IMR-90 (cell line): ENCODE results near the gene TMEM190. TPM values are rescaled to one million over a fixed set of nuclear protein-coding genes. Genes with fewer than 3 reads are reported as not detected.

ENCODE experiments used
- ATAC-seq: fragments of 200-7000 bp; cut with Tn5 transposase; 2 replicates; pipeline ENCODE4 v1.9.1; 2020; ENCODE audit warnings: low read depth, mild to moderate bottlenecking, moderate library complexity
- BruUV-seq: library from RNA; stranded (reverse); fragments of 400-500 nt; replicated peaks from 2 replicates; lab custom pipeline; 2021; lab: Mats Ljungman, UMichigan
- CTCF ChIA-PET: fragments of 300-600 bp; formaldehyde crosslinking; extraction: SDS; loops from one replicate; lab custom pipeline; 2021; ENCODE audit warnings: antibody characterized with exemption; lab: Yijun Ruan, JAX
- POLR2A ChIA-PET: fragments of 300-600 bp; sonication (Branson Sonifier 250); formaldehyde crosslinking; loops from one replicate; lab custom pipeline; 2022; ENCODE audit warnings: antibody characterized with exemption; ENCODE audit not compliant: unreplicated experiment; lab: Charles Lee
- DNase-seq: peaks from one replicate; pipeline ENCODE4 v3.0.0; 2013
- H2AFZ ChIP-seq: replicated peaks from 2 replicates; pipeline ENCODE3; 2013; ENCODE audit warnings: low read length, mild to moderate bottlenecking; ENCODE audit not compliant: poor library complexity
- H2AK5ac ChIP-seq: 2 replicates; pipeline ENCODE4 v1.6.1; 2013; ENCODE audit warnings: low read depth, low read length, inconsistent platforms
- H2AK9ac ChIP-seq: replicated peaks from 2 replicates; pipeline ENCODE3; 2013; ENCODE audit warnings: mild to moderate bottlenecking, low read depth, low read length, moderate library complexity; ENCODE audit not compliant: poor library complexity
- H2BK120ac ChIP-seq: 2 replicates; pipeline ENCODE4 v1.6.1; 2013; ENCODE audit warnings: low read depth, low read length, inconsistent platforms
- H2BK15ac ChIP-seq: 3 replicates; pipeline ENCODE4 v1.6.1; 2013; ENCODE audit warnings: low read depth, low read length, inconsistent platforms
- H2BK20ac ChIP-seq: 2 replicates; pipeline ENCODE4 v1.6.1; 2013; ENCODE audit warnings: low read depth, mild to moderate bottlenecking, inconsistent platforms, low read length, moderate library complexity
- H2BK5ac ChIP-seq: 2 replicates; pipeline ENCODE4 v1.6.1; 2013; ENCODE audit warnings: mild to moderate bottlenecking, low read depth, low read length, inconsistent platforms; ENCODE audit not compliant: poor library complexity, severe bottlenecking
- H3K14ac ChIP-seq: replicated peaks from 2 replicates; pipeline ENCODE4 v1.6.1; 2013; ENCODE audit warnings: low read depth, low read length, inconsistent platforms
- H3K18ac ChIP-seq: 2 replicates; pipeline ENCODE4 v1.6.1; 2013; ENCODE audit warnings: low read depth, low read length, control low read depth
- H3K23ac ChIP-seq: 2 replicates; pipeline ENCODE4 v1.6.1; 2013; ENCODE audit warnings: low read depth, low read length, inconsistent platforms
- H3K27ac ChIP-seq: 2 replicates; pipeline ENCODE4 v1.5.1; 2013; ENCODE audit warnings: mild to moderate bottlenecking, control low read depth, low read length; ENCODE audit not compliant: insufficient read depth
- H3K27me3 ChIP-seq: 2 replicates; pipeline ENCODE4 v1.6.1; 2013; ENCODE audit warnings: low read length; ENCODE audit not compliant: control insufficient read depth, insufficient read depth
- H3K36me3 ChIP-seq: 2 replicates; pipeline ENCODE4 v1.6.1; 2013; ENCODE audit warnings: low read length, mixed read lengths; ENCODE audit not compliant: control insufficient read depth, insufficient read depth
- H3K4ac ChIP-seq: 2 replicates; pipeline ENCODE4 v1.6.1; 2013; ENCODE audit warnings: low read depth, low read length, inconsistent platforms
- H3K4me1 ChIP-seq: 2 replicates; pipeline ENCODE4 v1.6.1; 2013; ENCODE audit warnings: low read length, mixed read lengths; ENCODE audit not compliant: control insufficient read depth, insufficient read depth
- H3K4me2 ChIP-seq: 2 replicates; pipeline ENCODE4 v1.6.1; 2013; ENCODE audit warnings: low read depth, mild to moderate bottlenecking, control low read depth, low read length, moderate library complexity
- H3K4me3 ChIP-seq: 2 replicates; pipeline ENCODE4 v1.5.1; 2013; ENCODE audit warnings: low read depth, mild to moderate bottlenecking, control low read depth, low read length, moderate library complexity; ENCODE audit not compliant: insufficient read depth
- H3K56ac ChIP-seq: 2 replicates; pipeline ENCODE4 v1.6.1; 2013; ENCODE audit warnings: low read length, inconsistent platforms; ENCODE audit not compliant: insufficient read depth; ENCODE audit errors: extremely low read depth
- H3K79me1 ChIP-seq, 2 experiments: 2 replicates each; pipeline ENCODE4 v1.6.1; 2013; ENCODE audit warnings: low read length in 2 of 2, inconsistent platforms in 1 of 2, low read depth in 1 of 2
- H3K9ac ChIP-seq: 2 replicates; pipeline ENCODE4 v1.6.1; 2013; ENCODE audit warnings: low read depth, low read length, control low read depth
- H3K9me1 ChIP-seq: 2 replicates; pipeline ENCODE4 v1.6.1; 2013; ENCODE audit warnings: low read length, inconsistent platforms; ENCODE audit not compliant: insufficient read depth
- H3K9me3 ChIP-seq: 2 replicates; pipeline ENCODE4 v1.6.1; 2013; ENCODE audit warnings: low read length; ENCODE audit not compliant: control insufficient read depth, insufficient read depth
- H4K20me1 ChIP-seq: 2 replicates; pipeline ENCODE4 v1.6.1; 2013; ENCODE audit warnings: low read length, inconsistent platforms; ENCODE audit not compliant: insufficient read depth
- H4K5ac ChIP-seq: 2 replicates; pipeline ENCODE4 v1.6.1; 2013; ENCODE audit warnings: mild to moderate bottlenecking, low read depth, low read length, control low read depth
- H4K8ac ChIP-seq, 2 experiments: 2 replicates each; pipeline ENCODE4 v1.6.1; 2013; ENCODE audit warnings: low read depth in 2 of 2, low read length in 2 of 2, control low read depth in 1 of 2, inconsistent platforms in 1 of 2
- H4K91ac ChIP-seq: 2 replicates; pipeline ENCODE4 v1.6.1; 2013; ENCODE audit warnings: low read depth, low read length, inconsistent platforms; ENCODE audit not compliant: insufficient read depth
- CEBPB ChIP-seq: IDR thresholded peaks from 2 replicates; pipeline ENCODE4 v1.6.1; 2012; ENCODE audit warnings: low read depth, low read length, improper control_type of control experiment
- MAFK ChIP-seq: IDR thresholded peaks from 2 replicates; pipeline ENCODE4 v1.6.1; 2012; ENCODE audit warnings: low read depth, low read length, improper control_type of control experiment
- MXI1 ChIP-seq: IDR thresholded peaks from 2 replicates; pipeline ENCODE4 v1.6.1; 2012; ENCODE audit warnings: low read depth, mild to moderate bottlenecking, low read length, moderate library complexity, borderline replicate concordance
- NFE2L2 ChIP-seq: fragments of 150-350 bp; IDR thresholded peaks from 2 replicates; pipeline ENCODE4 v1.6.1; 2016; ENCODE audit warnings: low read depth, mild to moderate bottlenecking, low read length
- RAD21 ChIP-seq: IDR thresholded peaks from 2 replicates; pipeline ENCODE4 v1.6.1; 2012; ENCODE audit warnings: low read length, improper control_type of control experiment
- SMC3 ChIP-seq: fragments of 150-350 bp; IDR thresholded peaks from 2 replicates; pipeline ENCODE4 v1.6.1; 2016; ENCODE audit warnings: low read depth, mild to moderate bottlenecking, antibody characterized with exemption, low read length, moderate library complexity
- WGBS, 2 experiments: methylation state at CpG; one replicate each; pipeline versions ENCODE4 v1.1.5 to v1.1.7; 2013; ENCODE audit warnings: missing lambda C conversion rate in 2 of 2; ENCODE audit not compliant: insufficient read length in 1 of 2; ENCODE audit errors: extremely low coverage in 2 of 2; 5-methylcytosine and 5-hydroxymethylcytosine counted together
- dilution Hi-C: fragments of 300-500 bp; cut with HindIII; formaldehyde crosslinking; loops from one replicate; pipeline ENCODE4 v1.14.3; 2018; ENCODE audit warnings: low sequenced_read_pairs; ENCODE audit not compliant: unreplicated experiment
- in situ Hi-C: fragments of 300-500 bp; cut with MboI; formaldehyde crosslinking; loops from 3 replicates; pipeline ENCODE4 v1.14.3; 2019; ENCODE audit warnings: low sequenced_read_pairs, inconsistent platforms, mixed read lengths
- intact Hi-C: fragments of 100-400 bp; cut with micrococcal nuclease; formaldehyde crosslinking; loops from 2 replicates; pipeline ENCODE4 v1.10.0; 2022
- polyA plus RNA-seq, 3 experiments: library from polyadenylated mRNA; depleted of rRNA; stranded (reverse); fragments of >200 nt; gene quantifications; 2 replicates each; pipeline ENCODE4 v1.2.3, GENCODE V29; 2012; ENCODE audit warnings: low replicate concordance in 1 of 3
- total RNA-seq: library from RNA; depleted of rRNA; stranded (reverse); fragments of >200 nt; gene quantifications from 2 replicates; pipeline ENCODE4 v1.2.3, GENCODE V29; 2012
- TF ChIP-seq, protein P1 (sequence below): fragments of 150-350 bp; IDR thresholded peaks from 2 replicates; pipeline ENCODE4 v1.6.1; 2017; ENCODE audit warnings: mild to moderate bottlenecking, antibody characterized with exemption, low read length, low read depth
- TF ChIP-seq, protein P2 (sequence below): conservative IDR thresholded peaks from 2 replicates; pipeline ENCODE4 v1.5.1; 2012; ENCODE audit warnings: mild to moderate bottlenecking, low read depth, low read length, improper control_type of control experiment

The TMEM190 gene
- total and polyA plus RNA-seq, 2 of the 4 experiments (the other 2 are of a cell fraction) = 1.6 TPM; not detected in 1

DNA sequence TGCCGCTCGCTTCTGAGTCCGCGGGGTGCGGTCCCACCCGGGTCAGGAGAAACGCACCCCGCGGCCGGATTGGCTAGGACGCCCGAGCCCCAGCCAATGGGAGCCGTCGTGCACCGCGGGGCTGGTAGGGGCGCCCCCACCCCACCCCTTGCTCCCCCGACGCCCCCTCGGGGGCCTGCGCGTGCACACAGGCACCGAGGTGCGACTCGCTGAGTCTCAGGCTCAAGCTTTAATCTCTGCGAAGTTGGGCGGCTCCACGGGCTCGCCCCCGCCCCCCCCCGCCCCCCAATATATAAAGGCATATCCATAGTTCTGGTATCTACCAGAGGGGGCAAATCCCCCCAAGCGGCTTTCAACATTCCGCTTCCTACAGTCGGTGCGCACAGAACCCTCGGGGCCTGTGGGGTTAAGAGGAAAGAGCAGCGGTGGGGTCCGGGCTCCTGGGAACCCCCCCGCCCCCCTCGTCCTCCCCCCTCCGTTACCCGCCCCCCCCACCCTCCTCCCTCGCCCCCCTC is 21.9 kb upstream of the TMEM190 start, which contains the start of gene COX6B2:
TSS of gene COX6B2 (minus strand) at position 22 of the 515 bp plus-strand sequence. CDS start 198 bp downstream, outside the sequence.
- peaks cover 5% of the 10 kb centered on the region; the same call in 1 of the 2 replicates for H3K4me1 ChIP-seq
- H3K27ac ChIP-seq = peak within 1 kb of the TSS; percentile 21; the same call in 1 of the 2 replicates
- H4K8ac ChIP-seq = peak within 1 kb of the TSS in 1 of 2 experiments; percentile 50; a peak in 1 of 4 replicates
- intact Hi-C loops (no loop called here), in situ Hi-C loops (no loop called here), dilution Hi-C loops (no loop called here)
- H4K91ac ChIP-seq = peak within 1 kb of the TSS; percentile 34; the same call in 1 of the 2 replicates
- peak within 1 kb of the TSS; percentile 65 for H3K4me3 ChIP-seq
- no peak within 1 kb of the TSS for H4K5ac ChIP-seq
- H2BK20ac ChIP-seq = no peak within 1 kb of the TSS
- no peak within 1 kb of the TSS for H3K23ac ChIP-seq
- ChIA-PET CTCF (no interaction called here), POLR2A (no interaction called here)
- peak within 1 kb of the TSS; percentile 93 for H2AFZ ChIP-seq
- no peaks in the 10 kb centered on the region for H3K79me1 ChIP-seq
- no peak within 1 kb of the TSS for H2BK5ac ChIP-seq
- H3K9ac ChIP-seq = 0 out of 2 replicates have a peak within 1 kb of the TSS, but pooled peaks have one; percentile 7
- H3K36me3 ChIP-seq = no peaks in the 10 kb centered on the region
- H3K4me2 ChIP-seq = peak within 1 kb of the TSS; percentile 86
- peak within 1 kb of the TSS; percentile 23 for H2AK9ac ChIP-seq
- H3K18ac ChIP-seq = no peak within 1 kb of the TSS; the same call in 1 of the 2 replicates
- H2AK5ac ChIP-seq = no peak within 1 kb of the TSS
- H3K14ac ChIP-seq = no peak within 1 kb of the TSS; the same call in 1 of the 2 replicates
- no peak for DNase-seq
- H2BK15ac ChIP-seq = no peak within 1 kb of the TSS; the same call in 2 of the 3 replicates
- WGBS, 2 experiments = no CpG with 5 or more reads among the region's 43 CpGs
- peaks cover 7% of the 10 kb centered on the region; the same call in 1 of the 2 replicates for H4K20me1 ChIP-seq
- no peaks in the 10 kb centered on the region for H3K9me1 ChIP-seq
- H3K9me3 ChIP-seq = no peaks in the 10 kb centered on the region
- H3K4ac ChIP-seq = no peak within 1 kb of the TSS
- H3K56ac ChIP-seq = no peak within 1 kb of the TSS
- no peak within 1 kb of the TSS for H2BK120ac ChIP-seq
- no peak for ATAC-seq
- TF ChIP-seq, protein P1, sequence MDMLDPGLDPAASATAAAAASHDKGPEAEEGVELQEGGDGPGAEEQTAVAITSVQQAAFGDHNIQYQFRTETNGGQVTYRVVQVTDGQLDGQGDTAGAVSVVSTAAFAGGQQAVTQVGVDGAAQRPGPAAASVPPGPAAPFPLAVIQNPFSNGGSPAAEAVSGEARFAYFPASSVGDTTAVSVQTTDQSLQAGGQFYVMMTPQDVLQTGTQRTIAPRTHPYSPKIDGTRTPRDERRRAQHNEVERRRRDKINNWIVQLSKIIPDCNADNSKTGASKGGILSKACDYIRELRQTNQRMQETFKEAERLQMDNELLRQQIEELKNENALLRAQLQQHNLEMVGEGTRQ = no peak
- TF ChIP-seq RAD21 (no peak), MAFK (no peak), CEBPB (no peak), MXI1 (no peak), SMC3 (no peak), NFE2L2 (no peak)
- TF ChIP-seq, protein P2, sequence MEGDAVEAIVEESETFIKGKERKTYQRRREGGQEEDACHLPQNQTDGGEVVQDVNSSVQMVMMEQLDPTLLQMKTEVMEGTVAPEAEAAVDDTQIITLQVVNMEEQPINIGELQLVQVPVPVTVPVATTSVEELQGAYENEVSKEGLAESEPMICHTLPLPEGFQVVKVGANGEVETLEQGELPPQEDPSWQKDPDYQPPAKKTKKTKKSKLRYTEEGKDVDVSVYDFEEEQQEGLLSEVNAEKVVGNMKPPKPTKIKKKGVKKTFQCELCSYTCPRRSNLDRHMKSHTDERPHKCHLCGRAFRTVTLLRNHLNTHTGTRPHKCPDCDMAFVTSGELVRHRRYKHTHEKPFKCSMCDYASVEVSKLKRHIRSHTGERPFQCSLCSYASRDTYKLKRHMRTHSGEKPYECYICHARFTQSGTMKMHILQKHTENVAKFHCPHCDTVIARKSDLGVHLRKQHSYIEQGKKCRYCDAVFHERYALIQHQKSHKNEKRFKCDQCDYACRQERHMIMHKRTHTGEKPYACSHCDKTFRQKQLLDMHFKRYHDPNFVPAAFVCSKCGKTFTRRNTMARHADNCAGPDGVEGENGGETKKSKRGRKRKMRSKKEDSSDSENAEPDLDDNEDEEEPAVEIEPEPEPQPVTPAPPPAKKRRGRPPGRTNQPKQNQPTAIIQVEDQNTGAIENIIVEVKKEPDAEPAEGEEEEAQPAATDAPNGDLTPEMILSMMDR = no peak
- no TSS peak for BruUV-seq
- H3K27me3 ChIP-seq = peaks cover 43% of the 10 kb centered on the region
